OCI-LY1 (cell line): ENCODE results near the gene RCOR3.

Experiments
- H2AFZ ChIP-seq: fragments of 200-600 bp; sonication (generic), shearing (Covaris generic); 2 replicates; pipeline ENCODE4 v1.6.0; 2014; ENCODE audit warnings: antibody characterized with exemption, mild to moderate bottlenecking, low read length
- H3F3A ChIP-seq: fragments of 200-600 bp; sonication (generic), shearing (Covaris generic); 2 replicates; pipeline ENCODE4 v1.6.0; 2014; ENCODE audit warnings: mild to moderate bottlenecking, antibody characterized with exemption, low read length, moderate library complexity; ENCODE audit not compliant: insufficient read depth
- H3K27ac ChIP-seq: fragments of 200-600 bp; sonication (generic); 2 replicates; pipeline ENCODE4 v1.5.1; 2014; ENCODE audit warnings: low read length, mixed run types, mild to moderate bottlenecking, low read depth; ENCODE audit not compliant: poor library complexity, severe bottlenecking
- H3K27me3 ChIP-seq: fragments of 200-600 bp; sonication (generic); 2 replicates; pipeline ENCODE4 v1.6.0; 2014; ENCODE audit warnings: antibody characterized with exemption, mild to moderate bottlenecking, low read length, moderate library complexity; ENCODE audit not compliant: insufficient read depth
- H3K36me3 ChIP-seq: fragments of 200-600 bp; sonication (generic); 2 replicates; pipeline ENCODE4 v1.6.1; 2014; ENCODE audit warnings: mild to moderate bottlenecking, antibody characterized with exemption, low read length, moderate library complexity, mixed read lengths; ENCODE audit not compliant: insufficient read depth
- H3K4me1 ChIP-seq: fragments of 200-600 bp; sonication (generic); 2 replicates; pipeline ENCODE4 v1.5.1; 2014; ENCODE audit warnings: mild to moderate bottlenecking, low read length, moderate library complexity; ENCODE audit not compliant: insufficient read depth, severe bottlenecking
- H3K4me2 ChIP-seq: fragments of 200-600 bp; sonication (generic), shearing (Covaris generic); 2 replicates; pipeline ENCODE4 v1.6.1; 2014; ENCODE audit warnings: low read length
- H3K4me3 ChIP-seq: fragments of 200-600 bp; sonication (generic); 2 replicates; pipeline ENCODE4 v1.5.1; 2014; ENCODE audit warnings: low read length, low read depth, mild to moderate bottlenecking, mixed read lengths; ENCODE audit not compliant: poor library complexity, severe bottlenecking
- H3K79me2 ChIP-seq: fragments of 200-600 bp; shearing (Covaris generic); 2 replicates; pipeline ENCODE4 v1.6.1; 2016; ENCODE audit warnings: mixed run types, low read length, mixed read lengths; ENCODE audit not compliant: insufficient read depth
- H3K9ac ChIP-seq: fragments of 200-600 bp; sonication (generic), shearing (Covaris generic); 2 replicates; pipeline ENCODE4 v1.6.1; 2014; ENCODE audit warnings: mild to moderate bottlenecking, low read length, mixed read lengths
- H3K9me2 ChIP-seq: fragments of 200-600 bp; sonication (generic), shearing (Covaris generic); 2 replicates; pipeline ENCODE4 v1.6.1; 2014; ENCODE audit warnings: low read depth, mild to moderate bottlenecking, low read length, mixed read lengths
- H3K9me3 ChIP-seq: fragments of 200-600 bp; shearing (Covaris generic); 2 replicates; pipeline ENCODE4 v1.6.1; 2014; ENCODE audit warnings: low read length, mixed read lengths
- H4K20me1 ChIP-seq: fragments of 200-600 bp; sonication (generic), shearing (Covaris generic); 2 replicates; pipeline ENCODE4 v1.6.0; 2016; ENCODE audit warnings: mild to moderate bottlenecking, low read length; ENCODE audit not compliant: insufficient read depth
- CTCF ChIP-seq: fragments of 200-600 bp; sonication (generic), shearing (Covaris generic); IDR thresholded peaks from 2 replicates; pipeline ENCODE4 v1.5.1; 2017; ENCODE audit warnings: mild to moderate bottlenecking, antibody characterized with exemption, low read length, moderate library complexity, mixed read lengths
- EZH2 ChIP-seq: fragments of 200-600 bp; sonication (generic), shearing (Covaris generic); IDR thresholded peaks from 2 replicates; pipeline ENCODE4 v1.8.0; 2017; ENCODE audit warnings: borderline replicate concordance, mixed run types, mild to moderate bottlenecking, antibody characterized with exemption, low read length, moderate library complexity, mixed read lengths

Gene RCOR3

GRCh38 chr1:211344152-211344618 is 85.0 kb downstream of the RCOR3 start:
- H3F3A ChIP-seq: no peaks in the 10 kb centered on the region
- no peak overlapping the region for H2AFZ ChIP-seq
- peaks cover 73% of the 10 kb centered on the region for H3K79me2 ChIP-seq
- H3K9me2 ChIP-seq: no peaks in the 10 kb centered on the region
- peaks cover 30% of the 10 kb centered on the region for H3K4me1 ChIP-seq
- H3K9ac ChIP-seq: no peak overlapping the region
- H3K4me2 ChIP-seq: no peak overlapping the region
- peaks cover 11% of the 10 kb centered on the region; the same call in 1 of the 2 replicates for H3K36me3 ChIP-seq
- 0 out of 2 replicates have a peak, but pooled peaks cover 2% of the 10 kb centered on the region for H4K20me1 ChIP-seq
- no peak for TF ChIP-seq CTCF
- no peak for TF ChIP-seq EZH2
- no peak overlapping the region for H3K4me3 ChIP-seq
- no peak overlapping the region for H3K27ac ChIP-seq
- H3K27me3 ChIP-seq: no peaks in the 10 kb centered on the region
- H3K9me3 ChIP-seq: no peaks in the 10 kb centered on the region

GRCh38 chr1:211345719-211346118 is 86.6 kb downstream of the RCOR3 start:
- Histone ChIP-seq H3K79me2 (peaks cover 68% of the 10 kb centered on the region), H3K4me2 (no peak overlapping the region), H3K27me3 (no peaks in the 10 kb centered on the region), H3F3A (no peaks in the 10 kb centered on the region), H3K4me1 (peaks cover 25% of the 10 kb centered on the region), H3K9me2 (no peaks in the 10 kb centered on the region), H3K9ac (no peak overlapping the region), H3K27ac (no peak overlapping the region), H3K36me3 (peaks cover 17% of the 10 kb centered on the region; the same call in 1 of the 2 replicates), H2AFZ (no peak overlapping the region), H3K4me3 (no peak overlapping the region), H3K9me3 (no peaks in the 10 kb centered on the region), H4K20me1 (0 out of 2 replicates have a peak, but pooled peaks cover 2% of the 10 kb centered on the region)
- TF ChIP-seq CTCF (no peak), EZH2 (no peak)

GRCh38 chr1:211347077-211347844 is 88.1 kb downstream of the RCOR3 start:
- Histone ChIP-seq H3K9ac (no peak overlapping the region), H3K79me2 (peaks cover 53% of the 10 kb centered on the region), H3K27ac (no peak overlapping the region), H3K9me2 (no peaks in the 10 kb centered on the region), H3K9me3 (peaks cover 8% of the 10 kb centered on the region; the same call in 1 of the 2 replicates), H3K4me2 (no peak overlapping the region), H4K20me1 (0 out of 2 replicates have a peak, but pooled peaks cover 2% of the 10 kb centered on the region), H3K4me3 (no peak overlapping the region), H3F3A (no peaks in the 10 kb centered on the region), H3K36me3 (peaks cover 24% of the 10 kb centered on the region), H3K27me3 (no peaks in the 10 kb centered on the region), H2AFZ (no peak overlapping the region), H3K4me1 (peaks cover 23% of the 10 kb centered on the region)
- TF ChIP-seq CTCF (no peak), EZH2 (no peak)
